Uterus (tissue), 2 donors: ENCODE measurements around the gene ARHGAP5.

Source experiments
- CTCF ChIP-seq, 4 experiments: fragments of 200-600 bp in 2 of 4; fragments of 450-650 bp in 2 of 4; sonication (generic) in 2 of 4; IDR thresholded peaks; one replicate each; pipeline ENCODE4 v1.5.1; 2016 to 2019; ENCODE audit warnings: antibody characterized with exemption in 4 of 4, mild to moderate bottlenecking in 2 of 4, moderate library complexity in 1 of 4
- POLR2A ChIP-seq, 2 donors: fragments of 450-650 bp; IDR thresholded peaks; one replicate each; pipeline ENCODE4 v1.6.1; 2016; ENCODE audit warnings: antibody characterized with exemption in 2 of 2, mild to moderate bottlenecking in 1 of 2, moderate library complexity in 1 of 2

- TF ChIP-seq CTCF (IDR thresholded peaks at IDR 0.05): no peak
- TF ChIP-seq POLR2A (IDR thresholded peaks at IDR 0.05): no peak
These were observed 115.7 kb downstream of the ARHGAP5 start for GRCh38 chr14:32192712-32193373.
